GM12891 (cell line): Measurements from ENCODE around the gene CLCF1.
A peak's percentile ranks its signal among the peaks of the same experiment; 100 is the strongest.
"Not testable (repeated sequence)": the region's sequence is repeated elsewhere in the genome, so short reads cannot be mapped to it uniquely, and the experiment has no call there.

Source experiments
- DNase-seq: peaks from one replicate; pipeline ENCODE4 v3.0.0; 2011; ENCODE audit warnings: low spot score; ENCODE audit not compliant: insufficient read length
- FAIRE-seq: peaks from 2 replicates; lab custom pipeline; 2011; peaks lifted over from hg19 to GRCh38; lab: Jason Lieb, UNC
- PAX5 ChIP-seq: IDR thresholded peaks from 2 replicates; pipeline ENCODE4 v1.6.1; 2011; ENCODE audit warnings: low read length, moderate library complexity, mild to moderate bottlenecking; ENCODE audit not compliant: insufficient read depth, severe bottlenecking
- POLR2A ChIP-seq: IDR thresholded peaks from 2 replicates; pipeline ENCODE4 v1.6.1; 2011; ENCODE audit warnings: low read depth, low read length, control low read depth
- POLR2AphosphoS5 ChIP-seq: IDR thresholded peaks from 2 replicates; pipeline ENCODE4 v1.6.1; 2011; ENCODE audit warnings: low read depth, low read length, control low read depth
- POU2F2 ChIP-seq: IDR thresholded peaks from 2 replicates; pipeline ENCODE4 v1.6.1; 2011; ENCODE audit warnings: low read depth, mild to moderate bottlenecking, control low read depth, low read length, moderate library complexity
- SPI1 ChIP-seq: IDR thresholded peaks from 2 replicates; pipeline ENCODE4 v1.6.1; 2011; ENCODE audit warnings: low read depth, low read length, control low read depth
- TAF1 ChIP-seq: IDR thresholded peaks from 2 replicates; pipeline ENCODE4 v1.6.1; 2011; ENCODE audit warnings: low read depth, low read length, control low read depth

Gene CLCF1

DNA sequence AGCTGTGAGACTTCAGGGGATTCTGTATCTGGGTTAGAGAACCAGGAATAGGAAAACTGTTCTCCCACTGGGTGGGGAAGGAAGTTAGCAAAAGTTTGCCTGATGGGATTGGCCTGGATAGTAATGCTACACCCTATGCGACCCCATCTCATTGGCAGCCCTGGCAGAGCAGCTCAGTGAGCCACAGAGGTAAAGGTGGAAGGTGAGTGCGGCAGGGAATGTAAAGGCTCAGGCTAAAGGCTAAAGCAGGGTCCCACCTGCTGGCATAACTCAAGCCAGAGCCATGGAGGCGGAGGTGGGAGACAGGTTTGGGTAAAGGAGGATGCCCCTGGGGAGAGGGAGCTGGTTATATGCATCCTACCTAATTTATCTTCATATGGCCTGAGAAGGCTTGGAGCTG lies 51.3 kb downstream of the CLCF1 start:
- FAIRE-seq (no peak), DNase-seq (no peak)
- TF ChIP-seq POLR2A = no peak
- no peak for TF ChIP-seq PAX5
- no peak for TF ChIP-seq POLR2AphosphoS5
- no peak for TF ChIP-seq SPI1
- no peak for TF ChIP-seq TAF1
- no peak for TF ChIP-seq POU2F2

DNA sequence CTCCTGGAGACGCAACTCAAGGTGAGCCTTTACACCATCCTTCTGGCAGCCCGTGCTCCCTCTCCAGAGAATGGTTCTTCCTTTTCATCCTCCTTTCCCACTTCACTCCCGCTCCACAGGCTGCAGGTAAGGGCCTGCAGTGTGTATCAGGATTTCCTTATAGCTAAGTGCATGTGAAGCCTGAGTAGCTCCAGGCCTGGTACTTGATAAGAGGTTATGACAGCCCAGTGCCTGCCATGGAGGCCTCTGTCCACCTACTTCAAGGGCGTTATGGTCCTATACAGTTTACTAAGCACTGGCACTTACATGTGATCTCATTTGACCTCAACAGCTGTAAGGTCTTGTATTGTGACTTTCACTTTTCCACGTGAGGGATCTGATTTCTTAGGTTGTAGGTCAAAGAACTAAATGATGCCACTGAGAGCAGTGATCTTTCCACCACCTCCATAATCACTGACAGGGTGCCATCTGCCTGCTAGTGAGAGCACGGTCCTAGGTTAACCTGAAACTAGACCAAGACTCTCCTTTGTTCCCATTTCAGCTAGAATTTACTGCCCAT lies 52.0 kb downstream of the CLCF1 start:
- no peak for TF ChIP-seq POLR2AphosphoS5
- no peak for TF ChIP-seq TAF1
- no peak for TF ChIP-seq POLR2A
- TF ChIP-seq POU2F2 = no peak
- TF ChIP-seq PAX5 = no peak
- TF ChIP-seq SPI1 = no peak
- DNase-seq (no peak), FAIRE-seq (no peak)

DNA sequence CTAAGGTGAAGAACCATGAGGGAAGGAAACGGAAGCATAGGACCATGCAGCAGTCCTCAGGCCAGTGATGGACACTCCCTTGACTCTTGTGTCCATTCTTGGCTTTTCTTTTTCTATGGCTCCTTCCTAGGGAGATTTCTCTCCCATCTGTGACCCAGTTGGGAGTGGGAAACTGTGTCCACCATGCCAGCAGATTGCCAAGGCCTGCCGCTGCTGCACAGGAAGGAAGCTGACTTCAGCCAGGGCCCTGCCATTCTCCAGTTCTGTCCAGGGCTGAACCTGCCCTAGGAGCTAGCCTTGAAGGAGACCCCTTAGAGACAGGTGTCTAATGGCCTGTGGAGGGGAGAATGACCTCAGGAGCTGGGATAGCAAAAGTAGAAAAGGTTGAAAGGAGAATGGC lies 52.7 kb downstream of the CLCF1 start:
- no peak for FAIRE-seq
- no peak for DNase-seq
- TF ChIP-seq POLR2A = no peak
- no peak for TF ChIP-seq POU2F2
- no peak for TF ChIP-seq TAF1
- TF ChIP-seq PAX5 = no peak

DNA sequence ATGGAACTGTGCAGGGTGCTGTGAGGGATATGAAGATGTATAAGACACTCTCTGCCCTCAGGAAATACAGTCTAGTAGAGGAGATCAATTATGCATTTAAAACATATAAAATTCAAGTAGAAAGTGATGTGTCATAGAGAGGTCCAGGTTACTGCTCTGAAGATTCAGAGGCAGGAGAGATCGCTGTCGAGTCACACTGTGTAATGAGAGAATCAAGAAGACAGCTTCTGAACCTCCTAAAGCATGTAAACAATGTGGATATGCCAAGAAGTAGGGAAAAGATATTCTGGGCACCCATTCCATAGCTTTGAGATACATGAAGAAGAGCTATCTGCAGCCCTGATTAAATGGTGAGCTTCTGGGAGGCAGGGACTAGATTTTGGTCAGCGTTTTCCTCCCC lies 53.4 kb downstream of the CLCF1 start:
- FAIRE-seq (no peak), DNase-seq (no peak)
- no peak for TF ChIP-seq POLR2AphosphoS5
- TF ChIP-seq PAX5 = no peak
- no peak for TF ChIP-seq POLR2A
- no peak for TF ChIP-seq POU2F2
- TF ChIP-seq SPI1 = no peak
- no peak for TF ChIP-seq TAF1

DNA sequence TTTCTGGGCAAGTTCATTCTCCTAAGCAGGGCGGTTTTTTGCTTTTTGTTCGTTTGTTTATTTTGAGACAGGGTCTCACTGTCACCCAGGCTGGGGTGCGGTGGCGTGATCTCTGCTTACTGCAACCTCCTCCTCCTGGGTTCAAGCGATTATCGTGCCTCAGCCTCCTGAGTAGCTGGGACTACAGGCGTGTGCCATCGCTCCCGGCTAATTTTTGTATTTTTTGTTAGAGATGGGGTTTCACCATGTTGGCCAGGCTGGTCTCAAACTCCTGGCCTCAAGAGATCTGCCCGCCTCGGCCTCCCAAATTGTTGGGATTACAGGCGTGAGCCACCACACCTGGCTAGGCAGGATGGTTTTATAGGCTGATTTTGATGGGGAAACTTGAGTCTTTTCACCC lies 54.5 kb downstream of the CLCF1 start:
- FAIRE-seq, DNase-seq: not testable (repeated sequence)

DNA sequence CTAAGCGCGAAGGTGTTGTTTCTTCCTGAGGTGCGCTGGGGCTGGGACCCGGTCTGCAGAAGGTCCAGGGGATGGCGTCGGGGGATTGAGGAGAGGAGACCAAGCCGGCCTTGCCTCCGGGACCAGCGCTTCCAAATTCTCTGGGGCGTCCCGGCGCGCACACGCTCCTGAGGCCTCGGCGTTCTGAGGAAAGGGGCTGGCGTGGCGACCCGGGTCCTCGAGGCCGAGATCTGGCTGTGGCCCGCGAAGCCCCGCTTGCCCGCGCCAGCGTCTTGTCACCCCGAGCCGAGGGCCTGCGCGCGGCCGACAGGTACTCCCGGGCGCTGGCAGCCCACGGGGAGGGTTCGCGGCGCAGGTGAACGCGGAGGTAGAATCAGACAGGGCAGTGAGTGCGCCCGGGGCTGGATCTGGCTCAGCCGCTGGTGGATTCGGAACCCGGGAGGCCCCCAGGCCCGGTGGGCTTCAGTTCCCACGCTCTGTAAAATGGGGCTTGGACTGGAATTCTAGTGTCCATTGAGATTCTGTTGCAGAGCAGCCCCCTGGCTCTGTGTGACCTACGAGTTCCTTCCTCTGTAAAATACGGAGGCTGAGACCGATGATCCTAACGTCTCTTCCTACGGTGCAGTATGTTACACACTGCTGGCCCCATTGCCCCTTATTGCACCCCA lies 55.4 kb downstream of the CLCF1 start:
- no peak for FAIRE-seq
- no peak for DNase-seq
- no peak for TF ChIP-seq POLR2AphosphoS5
- no peak for TF ChIP-seq PAX5
- TF ChIP-seq POU2F2 = no peak
- no peak for TF ChIP-seq POLR2A
- no peak for TF ChIP-seq TAF1
- TF ChIP-seq SPI1 = no peak

DNA sequence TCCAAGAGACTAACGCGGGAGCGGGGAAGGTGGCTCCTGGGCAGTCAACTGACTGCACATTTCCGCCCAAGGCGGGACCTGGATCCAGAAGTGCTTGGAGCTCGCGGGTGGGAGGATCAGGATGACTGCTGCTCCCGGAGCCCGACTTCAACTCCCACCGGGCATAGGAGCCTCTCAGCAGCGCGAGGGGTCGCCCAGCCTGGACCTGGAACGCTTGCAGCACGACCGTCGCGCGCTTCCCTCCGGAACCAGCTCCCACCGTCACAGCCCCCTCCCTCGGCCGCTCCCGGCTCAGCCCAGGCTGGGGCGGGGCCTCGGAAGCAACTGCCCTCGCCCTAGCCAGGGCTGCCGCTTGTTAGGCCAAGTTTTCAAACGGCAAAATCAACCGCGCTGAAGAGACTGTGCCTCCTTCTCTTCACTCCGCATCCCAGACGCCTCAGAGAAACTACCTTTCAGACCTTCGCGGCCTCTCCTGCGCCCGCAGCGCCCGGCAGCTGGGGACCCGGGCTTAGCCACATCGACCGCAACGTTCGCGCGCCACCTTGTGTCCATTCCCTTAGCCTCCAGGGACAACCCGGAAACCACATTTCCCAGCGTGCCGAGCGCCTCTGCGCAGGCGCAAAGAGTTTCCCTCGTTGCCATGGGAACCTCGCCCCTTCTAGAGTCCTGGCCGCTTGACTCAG lies 56.1 kb downstream of the CLCF1 start:
- peak; percentile 68; the same call in 1 of the 2 replicates for TF ChIP-seq POU2F2
- peak; percentile 34; the same call in 1 of the 2 replicates for TF ChIP-seq POLR2AphosphoS5
- no peak for TF ChIP-seq SPI1
- TF ChIP-seq PAX5 = no peak

DNA sequence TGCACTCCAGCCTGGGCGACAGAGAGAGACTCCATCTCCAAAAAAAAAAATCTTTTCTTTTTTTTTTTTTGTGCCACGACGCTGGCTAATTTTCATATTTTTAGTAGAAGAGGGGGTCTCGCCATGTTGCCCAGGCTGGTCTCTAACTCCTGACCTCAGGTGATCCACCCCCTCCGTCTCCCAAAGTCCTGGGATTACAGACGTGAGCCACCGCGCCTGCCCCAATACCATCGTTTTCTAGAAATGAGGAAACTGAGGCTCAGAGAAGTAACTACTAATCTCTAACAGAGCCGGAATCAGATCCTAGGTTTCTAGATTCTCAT lies 56.6 kb downstream of the CLCF1 start:
- DNase-seq = no peak
- TF ChIP-seq POU2F2 = no peak
- no peak for TF ChIP-seq PAX5
- no peak for FAIRE-seq

More for the DNA sequence above, 56.1 kb downstream of the CLCF1 start:
- DNase-seq = peak; percentile 98
- peak; percentile 95 for FAIRE-seq

DNA sequence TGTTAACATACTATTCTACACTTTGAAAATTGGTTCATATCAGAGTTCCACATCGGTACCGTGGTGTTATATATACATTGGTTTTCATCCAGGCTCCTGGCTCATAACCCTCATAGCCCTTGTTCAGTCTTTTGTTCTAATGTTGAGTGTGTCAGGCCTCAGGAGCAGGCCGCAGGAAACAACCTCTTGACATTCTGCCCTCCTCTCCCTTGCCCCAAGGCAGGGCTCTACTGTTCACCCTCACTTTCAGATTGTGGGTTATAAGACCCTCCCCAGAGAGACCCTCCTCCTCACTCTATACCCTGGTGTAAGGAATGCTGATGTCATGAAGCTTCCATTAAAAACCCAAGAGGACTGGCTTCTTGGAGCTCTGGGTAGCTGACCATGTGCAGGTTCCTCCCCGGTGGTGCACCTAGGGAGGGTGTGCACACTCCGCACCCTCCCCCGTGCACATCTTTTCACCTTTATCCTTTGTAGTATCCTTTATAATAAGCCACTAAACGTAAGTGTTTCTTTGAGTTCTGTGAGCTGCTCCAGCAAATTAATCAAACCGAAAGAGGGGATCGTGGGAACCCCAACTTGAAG lies 58.0 kb downstream of the CLCF1 start:
- no peak for DNase-seq
- TF ChIP-seq POU2F2 = no peak
- no peak for TF ChIP-seq TAF1
- TF ChIP-seq SPI1 = no peak
- TF ChIP-seq POLR2A = no peak
- TF ChIP-seq PAX5 = no peak
- TF ChIP-seq POLR2AphosphoS5 = no peak
- no peak for FAIRE-seq

DNA sequence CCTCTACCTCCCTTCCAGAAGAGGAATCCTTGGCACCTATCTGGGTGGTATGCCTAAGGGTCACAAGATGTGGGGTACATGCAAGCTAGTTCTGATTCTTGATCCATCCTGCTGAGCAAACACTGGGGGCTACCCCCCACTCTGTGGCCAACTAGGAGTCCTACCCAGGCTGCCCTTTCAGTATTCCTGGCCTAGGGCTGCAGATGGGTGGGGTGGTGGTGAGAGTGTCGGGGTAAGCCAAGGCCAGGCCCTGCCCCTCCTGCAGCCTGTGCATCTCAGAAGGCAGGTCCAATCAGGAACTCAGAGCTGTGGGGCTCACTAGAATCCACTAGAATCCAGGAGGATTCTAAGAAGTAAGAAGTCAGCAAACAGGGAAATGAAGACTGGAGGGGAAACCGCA lies 59.2 kb downstream of the CLCF1 start:
- FAIRE-seq (no peak), DNase-seq (no peak)
- TF ChIP-seq SPI1 = no peak
- TF ChIP-seq POLR2AphosphoS5 = no peak
- TF ChIP-seq PAX5 = no peak
- no peak for TF ChIP-seq TAF1
- no peak for TF ChIP-seq POLR2A
- no peak for TF ChIP-seq POU2F2
